Bronchial epithelial cell (primary cell): ENCODE measurements around the gene STARD5. TPM values are rescaled to one million over a fixed set of nuclear protein-coding genes. Genes with fewer than 3 reads are reported as not detected.
A peak's percentile ranks its signal among the peaks of the same experiment; 100 is the strongest.

ENCODE experiments used
- DNase-seq: peaks from one replicate; pipeline ENCODE4 v3.0.0-alpha.2; 2010; ENCODE audit warnings: low read depth
- FAIRE-seq: peaks from 2 replicates; lab custom pipeline; 2011; peaks lifted over from hg19 to GRCh38; lab: Jason Lieb, UNC
- H3K27me3 ChIP-seq: 2 replicates; pipeline ENCODE4 v1.5.1; 2011; ENCODE audit warnings: low read length; ENCODE audit not compliant: control insufficient read depth, insufficient read depth
- H3K36me3 ChIP-seq: 2 replicates; pipeline ENCODE4 v1.5.1; 2011; ENCODE audit warnings: low read length; ENCODE audit not compliant: control insufficient read depth, insufficient read depth
- H3K4me3 ChIP-seq: 2 replicates; pipeline ENCODE4 v1.5.1; 2011; ENCODE audit warnings: mild to moderate bottlenecking, low read depth, low read length, control low read depth
- total RNA-seq: library from RNA; depleted of rRNA; stranded (reverse); fragments of >200 nt; gene quantifications from 2 replicates; pipeline ENCODE4 v1.2.1, GENCODE V29; 2014
- TF ChIP-seq, protein P1 (sequence below): IDR thresholded peaks from 2 replicates; pipeline ENCODE4 v1.5.1; 2011; ENCODE audit warnings: mild to moderate bottlenecking, moderate library complexity, low read length, control low read depth, inconsistent platforms; ENCODE audit not compliant: insufficient read depth, severe bottlenecking

STARD5 gene
- total RNA-seq, 1 donor from 2014 or later = 5.0 TPM

DNA sequence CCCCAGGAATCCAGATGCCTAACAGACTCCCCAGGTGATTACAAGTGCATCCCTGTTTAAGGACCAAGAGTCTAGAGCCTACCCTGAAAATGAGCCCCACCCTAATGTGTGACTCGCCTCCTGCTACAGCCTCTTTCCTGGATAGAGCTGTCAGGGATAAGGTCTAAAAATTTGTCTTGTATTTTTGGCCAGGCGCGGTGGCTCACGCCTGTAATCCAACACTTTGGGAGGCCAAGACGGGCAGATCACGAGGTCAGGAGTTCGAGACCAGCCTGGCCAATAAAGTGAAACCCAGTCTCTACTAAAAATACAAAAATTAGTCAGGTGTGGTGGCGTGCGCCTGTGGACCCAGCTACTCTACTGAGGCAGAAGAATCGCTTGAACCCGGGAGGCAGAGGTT, 38.8 kb upstream of the STARD5 start:
- FAIRE-seq (no peak), DNase-seq (peak; percentile 15)
- no peaks in the 10 kb centered on the region for H3K27me3 ChIP-seq
- H3K36me3 ChIP-seq = no peaks in the 10 kb centered on the region
- no peak overlapping the region for H3K4me3 ChIP-seq
- TF ChIP-seq, protein P1, sequence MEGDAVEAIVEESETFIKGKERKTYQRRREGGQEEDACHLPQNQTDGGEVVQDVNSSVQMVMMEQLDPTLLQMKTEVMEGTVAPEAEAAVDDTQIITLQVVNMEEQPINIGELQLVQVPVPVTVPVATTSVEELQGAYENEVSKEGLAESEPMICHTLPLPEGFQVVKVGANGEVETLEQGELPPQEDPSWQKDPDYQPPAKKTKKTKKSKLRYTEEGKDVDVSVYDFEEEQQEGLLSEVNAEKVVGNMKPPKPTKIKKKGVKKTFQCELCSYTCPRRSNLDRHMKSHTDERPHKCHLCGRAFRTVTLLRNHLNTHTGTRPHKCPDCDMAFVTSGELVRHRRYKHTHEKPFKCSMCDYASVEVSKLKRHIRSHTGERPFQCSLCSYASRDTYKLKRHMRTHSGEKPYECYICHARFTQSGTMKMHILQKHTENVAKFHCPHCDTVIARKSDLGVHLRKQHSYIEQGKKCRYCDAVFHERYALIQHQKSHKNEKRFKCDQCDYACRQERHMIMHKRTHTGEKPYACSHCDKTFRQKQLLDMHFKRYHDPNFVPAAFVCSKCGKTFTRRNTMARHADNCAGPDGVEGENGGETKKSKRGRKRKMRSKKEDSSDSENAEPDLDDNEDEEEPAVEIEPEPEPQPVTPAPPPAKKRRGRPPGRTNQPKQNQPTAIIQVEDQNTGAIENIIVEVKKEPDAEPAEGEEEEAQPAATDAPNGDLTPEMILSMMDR = no peak

DNA sequence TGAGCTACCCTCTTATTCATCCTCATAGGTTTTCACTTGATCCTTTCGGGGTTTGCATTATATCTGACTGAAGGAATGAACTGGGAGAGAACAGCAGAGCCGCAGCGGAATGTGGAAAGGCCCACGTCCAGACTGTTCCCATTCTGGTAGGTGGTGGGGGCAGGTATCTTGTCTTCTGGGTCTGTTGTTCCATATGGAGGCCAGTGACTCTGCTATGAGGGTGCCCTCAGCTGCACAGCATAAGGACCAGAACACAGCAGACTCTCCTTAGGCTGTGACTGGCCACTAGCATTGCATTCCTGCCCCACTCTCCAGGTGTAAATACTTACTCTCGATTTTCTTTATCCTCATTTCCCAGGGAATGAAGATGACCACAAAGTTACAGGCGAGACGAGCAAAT, 38.0 kb upstream of the STARD5 start:
- DNase-seq (no peak), FAIRE-seq (no peak)
- Histone ChIP-seq H3K27me3 (no peaks in the 10 kb centered on the region), H3K4me3 (no peak overlapping the region), H3K36me3 (no peaks in the 10 kb centered on the region)
- TF ChIP-seq, protein P1 = no peak

DNA sequence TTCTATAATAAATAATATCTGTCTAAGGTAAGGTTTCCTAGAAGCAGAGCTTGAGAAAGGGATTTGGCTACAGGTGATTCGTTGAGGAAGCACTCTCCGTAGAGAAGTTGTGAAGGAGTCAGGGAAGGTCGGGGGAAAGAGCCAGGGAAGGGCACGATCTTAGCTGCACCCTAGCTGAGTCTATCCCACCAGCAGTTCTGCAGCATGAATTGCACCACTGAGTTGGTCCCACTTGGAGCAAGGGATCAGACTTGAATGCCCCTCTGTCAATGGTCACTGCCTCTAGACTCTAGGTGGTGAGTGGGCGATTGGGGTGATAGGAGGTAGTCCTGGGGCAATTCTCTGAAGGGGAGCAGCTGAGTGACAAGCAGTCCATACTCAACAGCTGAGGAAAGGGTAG, 36.5 kb upstream of the STARD5 start:
- FAIRE-seq (no peak), DNase-seq (no peak)
- H3K4me3 ChIP-seq = no peak overlapping the region
- no peaks in the 10 kb centered on the region for H3K36me3 ChIP-seq
- TF ChIP-seq, protein P1 = no peak
- H3K27me3 ChIP-seq = no peaks in the 10 kb centered on the region

DNA sequence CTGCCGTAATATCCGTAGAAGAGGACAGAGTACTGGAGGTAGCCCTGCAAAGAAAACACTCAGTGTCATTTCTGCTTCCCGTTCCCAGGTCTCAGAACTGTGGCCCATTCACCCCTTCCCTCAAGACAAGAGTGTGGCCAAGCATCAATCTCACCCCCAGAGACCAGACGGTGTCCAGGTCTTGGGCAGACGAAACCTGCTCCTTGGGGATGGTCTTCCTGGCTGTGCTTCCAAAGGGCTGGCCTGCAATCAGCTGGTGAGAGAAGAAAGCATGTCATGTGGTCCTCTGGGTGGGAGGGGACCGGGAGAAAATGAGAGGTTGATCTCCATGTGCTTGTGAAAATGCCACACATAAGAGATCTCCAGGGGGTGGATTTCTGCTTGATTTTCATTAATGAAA, 34.3 kb upstream of the STARD5 start:
- no peaks in the 10 kb centered on the region for H3K36me3 ChIP-seq
- H3K27me3 ChIP-seq = no peaks in the 10 kb centered on the region
- FAIRE-seq (no peak), DNase-seq (no peak)
- H3K4me3 ChIP-seq = no peak overlapping the region
- TF ChIP-seq, protein P1 = no peak

DNA sequence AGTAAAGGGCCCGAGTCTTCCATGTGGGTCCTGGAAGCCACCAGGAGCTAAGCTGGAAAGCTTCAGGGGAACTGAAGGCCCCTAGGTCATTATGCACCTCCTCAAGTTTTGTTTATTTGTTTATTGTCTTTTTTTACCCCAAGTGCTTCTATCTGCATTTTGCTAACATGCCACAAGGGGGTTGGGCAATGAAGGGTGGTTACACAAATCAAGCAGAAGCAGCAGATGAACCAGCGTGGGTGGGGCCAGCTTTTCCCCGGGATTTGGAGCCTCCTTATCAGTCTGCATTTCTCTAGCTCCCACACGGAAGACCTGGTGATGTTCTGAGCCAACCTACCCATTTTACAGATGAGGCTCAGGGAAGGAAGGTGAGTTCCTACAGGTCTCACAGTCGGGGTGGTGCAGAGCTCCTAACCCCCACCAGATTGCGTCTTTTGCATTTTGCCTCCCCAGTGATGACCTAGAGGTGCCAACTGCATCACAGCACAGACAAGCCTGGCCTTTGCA, 33.3 kb upstream of the STARD5 start:
- no peak for FAIRE-seq
- H3K27me3 ChIP-seq = no peaks in the 10 kb centered on the region

More for the DNA sequence above, 33.3 kb upstream of the STARD5 start:
- Histone ChIP-seq H3K36me3 (no peaks in the 10 kb centered on the region), H3K4me3 (no peak overlapping the region)
- DNase-seq = no peak
- TF ChIP-seq, protein P1 = no peak
